ENCODE data around the gene AGMO. TPM values are rescaled to one million over a fixed set of nuclear protein-coding genes. Genes with fewer than 3 reads are reported as not detected.

The AGMO gene
- total RNA-seq = 5.9 and 6.2 TPM in 2 replicates

GRCh38 chr7:15561835-15562234 is at the start of gene AGMO:
AGMO (minus strand) TSS chr7:15562015.

Other genes with a start within 250 kb of the AGMO start
- 12.1 and 43.3 TPM in 2 replicates for gene MEOX2, start 124.7 kb upstream of the AGMO start, total RNA-seq

Data from regular cardiac myocyte (primary cell).